Stimulated activated CD4-positive, alpha-beta T cell treated with anti-CD3 and anti-CD28 coated beads, Interleukin-15, amount 100 ng/mL, for 1 hour (primary cell): ENCODE measurements around the gene TECR.
"Not testable (repeated sequence)": the region's sequence is repeated elsewhere in the genome, so short reads cannot be mapped to it uniquely, and the experiment has no call there.

ENCODE experiments used
- DNase-seq, 2 donors: peaks; one replicate each; pipeline ENCODE4 v3.0.0-alpha.2; 2020; ENCODE audit warnings: low read depth in 1 of 2, low spot score in 1 of 2

The TECR gene

GRCh38 chr19:14580623-14581237 lies 51.3 kb downstream of the TECR start:
- peak in 1 of 2 donors; percentile 31 for DNase-seq

GRCh38 chr19:14582894-14583340 lies 53.5 kb downstream of the TECR start, which contains the start of gene CLEC17A:
TSS of gene CLEC17A (plus strand) at chr19:14583084. CDS start at chr19:14583161, 77 bp downstream.
- DNase-seq = no peak

DNA sequence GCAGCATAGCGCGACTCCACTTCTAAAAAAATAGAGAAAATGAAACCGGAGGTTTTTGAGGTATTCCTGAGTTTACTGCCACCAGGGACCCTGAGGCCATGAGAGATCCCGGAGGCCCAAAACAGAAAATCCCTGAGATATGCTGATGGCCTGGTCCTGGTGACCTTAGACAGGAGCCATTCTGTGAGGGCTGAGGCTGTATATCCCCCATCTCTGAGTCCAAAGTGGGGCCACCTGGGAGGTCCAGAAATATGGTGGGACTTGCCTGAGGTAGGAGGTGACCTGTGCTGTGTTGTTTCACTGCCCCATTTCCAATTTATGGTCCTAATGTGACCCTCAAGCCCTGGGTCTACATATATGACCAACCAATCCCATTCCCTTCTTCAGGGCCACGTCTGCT lies 55.0 kb downstream of the TECR start:
- DNase-seq = not testable (repeated sequence)

DNA sequence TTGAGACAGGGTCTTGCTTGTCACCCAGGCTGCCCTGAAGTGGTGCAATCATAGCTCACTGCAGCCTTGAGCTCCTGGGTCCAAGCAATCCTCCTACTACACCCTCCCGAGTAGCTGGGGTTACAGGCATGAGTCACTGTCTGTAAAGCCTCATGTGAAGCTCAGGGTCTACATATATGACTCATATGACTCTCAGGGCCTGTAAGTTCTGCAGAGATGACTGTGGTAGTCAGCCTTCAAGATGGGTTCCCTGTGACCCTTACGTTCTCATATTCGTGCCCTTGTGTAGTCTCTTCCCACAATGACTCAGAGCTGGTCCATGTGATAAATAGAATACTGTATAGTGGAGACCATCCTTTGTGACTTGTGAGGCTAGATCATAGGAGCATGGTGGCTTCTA lies 55.8 kb downstream of the TECR start:
- DNase-seq = not testable (repeated sequence)

DNA sequence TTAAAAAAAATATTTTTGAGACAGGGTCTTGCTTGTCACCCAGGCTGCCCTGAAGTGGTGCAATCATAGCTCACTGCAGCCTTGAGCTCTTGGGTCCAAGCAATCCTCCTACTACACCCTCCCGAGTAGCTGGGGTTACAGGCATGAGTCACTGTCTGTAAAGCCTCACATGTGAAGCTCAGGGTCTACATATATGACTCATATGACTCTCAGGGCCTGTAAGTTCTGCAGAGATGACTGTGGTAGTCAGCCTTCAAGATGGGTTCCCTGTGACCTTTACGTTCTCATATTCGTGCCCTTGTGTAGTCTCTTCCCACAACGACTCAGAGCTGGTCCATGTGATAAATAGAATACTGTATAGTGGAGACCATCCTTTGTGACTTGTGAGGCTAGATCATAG lies 60.0 kb downstream of the TECR start:
- not testable (repeated sequence) for DNase-seq

- no peak for DNase-seq
These were observed 66.2 kb downstream of the TECR start for GRCh38 chr19:14595558-14595957.

- no peak for DNase-seq
These were observed 70.3 kb downstream of the TECR start for GRCh38 chr19:14599548-14600147.

- no peak for DNase-seq
These were observed 74.6 kb downstream of the TECR start for GRCh38 chr19:14603990-14604387.

GRCh38 chr19:14606627-14607026 lies 77.2 kb downstream of the TECR start:
- DNase-seq = no peak

DNA sequence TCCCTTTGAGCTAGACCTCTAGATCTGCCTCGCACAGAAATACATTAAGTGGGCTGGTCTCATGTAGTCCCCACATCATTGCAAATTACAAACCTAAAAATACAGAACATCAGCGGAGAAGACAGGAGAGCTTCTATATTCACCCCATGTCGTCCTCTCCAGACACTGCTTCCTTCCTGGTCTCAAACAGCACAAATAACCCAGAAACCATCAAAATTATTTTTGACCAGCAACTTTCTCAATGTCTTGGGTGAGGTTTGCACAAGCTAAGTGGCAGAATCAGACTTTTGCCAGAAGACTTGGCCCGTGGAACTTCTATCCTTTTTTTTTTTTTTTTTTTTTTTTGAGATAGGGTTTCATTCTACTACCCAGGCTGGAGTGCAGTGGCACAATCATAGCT lies 81.7 kb downstream of the TECR start:
- no peak for DNase-seq

DNA sequence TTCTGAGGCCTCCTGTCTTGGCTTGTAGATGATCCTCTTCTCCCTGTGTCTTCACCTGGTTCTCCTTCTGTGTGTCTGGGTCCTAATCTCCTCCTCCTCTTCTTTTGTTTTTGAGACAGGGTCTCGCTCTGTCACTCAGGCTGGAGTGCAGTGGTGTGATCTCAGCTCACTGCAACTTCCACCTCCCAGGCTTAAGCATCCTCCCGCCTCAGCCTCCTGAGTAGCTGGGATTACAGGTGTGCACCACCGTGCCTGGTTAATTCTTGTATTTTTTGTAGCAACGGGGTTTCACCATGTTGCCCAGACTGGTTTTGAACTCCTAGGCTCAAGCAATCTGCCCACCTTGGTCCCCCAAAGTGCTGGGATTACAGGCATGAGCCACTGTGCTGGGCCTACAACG lies 82.8 kb downstream of the TECR start:
- DNase-seq = not testable (repeated sequence)

- DNase-seq = no peak
These were observed 83.3 kb downstream of the TECR start for GRCh38 chr19:14612657-14613056.

- DNase-seq = not testable (repeated sequence)
These were observed 84.2 kb downstream of the TECR start for GRCh38 chr19:14613399-14614098.

GRCh38 chr19:14614099-14614412 lies 84.7 kb downstream of the TECR start:
- no peak for DNase-seq
